SH-SY5Y (cell line): ENCODE data around the gene RGS9BP.

Source experiments
- GATA2 ChIP-seq: IDR thresholded peaks from 2 replicates; pipeline ENCODE4 v1.6.1; 2011; ENCODE audit warnings: mild to moderate bottlenecking, low read depth, low read length
- GATA3 ChIP-seq: IDR thresholded peaks from 2 replicates; pipeline ENCODE4 v1.6.1; 2011; ENCODE audit warnings: low read depth, mild to moderate bottlenecking, low read length, moderate library complexity

DNA sequence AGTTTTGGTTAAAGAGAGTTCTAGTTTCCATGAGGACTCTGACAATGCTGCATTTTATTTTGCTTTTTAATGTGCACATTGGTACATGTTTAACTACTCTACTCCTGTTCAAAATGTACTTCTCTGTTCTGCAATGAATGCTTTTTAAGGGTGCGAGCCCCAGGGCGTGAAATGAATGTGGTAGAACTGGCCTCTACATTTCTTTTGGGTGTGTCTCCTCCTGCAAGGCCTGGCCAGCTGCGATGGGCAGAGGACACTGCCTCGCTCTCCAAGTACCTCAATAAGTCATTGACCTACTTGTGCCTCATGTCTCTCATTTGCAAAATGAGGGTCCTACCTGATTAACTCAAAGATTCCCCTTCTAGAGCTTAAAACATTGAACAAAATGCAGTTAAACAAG is 6.7 kb downstream of the RGS9BP start:
- no peak for TF ChIP-seq GATA2
- TF ChIP-seq GATA3, result no peak
